HCT116 (cell line): ENCODE results near the gene RALGPS1. TPM values are rescaled to one million over a fixed set of nuclear protein-coding genes. Genes with fewer than 3 reads are reported as not detected.

Experiments used
- ATAC-seq: fragments of 200-7000 bp; cut with Tn5 transposase; 2 replicates; pipeline ENCODE4 v1.9.1; 2020; ENCODE audit warnings: mild to moderate bottlenecking, moderate library complexity
- BruUV-seq: library from RNA; stranded (reverse); fragments of 400-500 nt; replicated peaks from 2 replicates; lab custom pipeline; 2021; lab: Mats Ljungman, UMichigan
- CTCF ChIA-PET: fragments of 300-600 bp; sonication (Branson Sonifier 250); formaldehyde crosslinking; loops from one replicate; lab custom pipeline; 2021; ENCODE audit warnings: antibody characterized with exemption; lab: Charles Lee
- POLR2A ChIA-PET: fragments of 300-600, 350-600 bp; sonication (Branson Sonifier 250); formaldehyde crosslinking; loops from one replicate; lab custom pipeline; 2021; ENCODE audit warnings: antibody characterized with exemption; lab: Charles Lee
- RAD21 ChIA-PET, 2 experiments: fragments of 300-600 bp; sonication (Branson Sonifier 250); formaldehyde crosslinking; loops; one replicate each; lab custom pipeline; 2023; ENCODE audit warnings: low total read pairs in 2 of 2; ENCODE audit not compliant: uncharacterized antibody in 2 of 2, unreplicated experiment in 2 of 2, low non-redundant PET in 1 of 2; lab: Charles Lee
- DNase-seq: peaks from one replicate; pipeline ENCODE4 v3.0.0-alpha.2; 2010; ENCODE audit warnings: low read depth, low spot score
- H2AFZ ChIP-seq: fragments of 200-600 bp; shearing (Covaris generic), sonication (generic); 2 replicates; pipeline ENCODE4 v1.6.1; 2017; ENCODE audit warnings: low read depth, mixed run types, mixed read lengths, antibody characterized with exemption, low read length; ENCODE audit not compliant: poor library complexity, severe bottlenecking
- H3K27ac ChIP-seq: 2 replicates; pipeline ENCODE4 v1.5.1; 2012; ENCODE audit warnings: low read depth, low read length
- H3K27me3 ChIP-seq: fragments of 200-600 bp; sonication (generic); 2 replicates; pipeline ENCODE4 v1.6.1; 2016; ENCODE audit warnings: mixed run types, low read length, mixed read lengths; ENCODE audit not compliant: insufficient read depth
- H3K36me3 ChIP-seq, 2 experiments: fragments of 200-500 bp in 1 of 2; fragments of 200-600 bp in 1 of 2; sonication (Bioruptor generic) in 1 of 2; sonication (generic) in 1 of 2; 2 replicates each; pipeline versions ENCODE4 v1.5.1 to v1.6.1; 2014 to 2016; ENCODE audit warnings: low read length in 2 of 2, inconsistent platforms in 1 of 2, mixed read lengths in 1 of 2, mixed run types in 1 of 2; ENCODE audit not compliant: insufficient read depth in 2 of 2, control insufficient read depth in 1 of 2
- H3K4me1 ChIP-seq, 2 experiments: fragments of 200-600 bp in 1 of 2; sonication (generic) in 1 of 2; 2 replicates each; pipeline versions ENCODE4 v1.5.1 to v1.6.1; 2012 to 2017; ENCODE audit warnings: low read length in 2 of 2, inconsistent platforms in 1 of 2, mild to moderate bottlenecking in 1 of 2, mixed read lengths in 1 of 2, mixed run types in 1 of 2, moderate library complexity in 1 of 2; ENCODE audit not compliant: insufficient read depth in 2 of 2, control insufficient read depth in 1 of 2
- H3K4me2 ChIP-seq: fragments of 200-600 bp; sonication (generic); 2 replicates; pipeline ENCODE4 v1.6.1; 2017; ENCODE audit warnings: mixed run types, low read length, mixed read lengths
- H3K4me3 ChIP-seq, 2 experiments: fragments of 200-600 bp in 1 of 2; sonication (generic) in 1 of 2; replicated peaks in 1 of 2; 2 replicates each; pipeline ENCODE4 v1.5.1; 2011 to 2016; ENCODE audit warnings: low read length in 2 of 2, control low read depth in 1 of 2, low read depth in 1 of 2, mild to moderate bottlenecking in 1 of 2, mixed read lengths in 1 of 2, mixed run types in 1 of 2
- H3K79me2 ChIP-seq: fragments of 200-600 bp; sonication (generic); 2 replicates; pipeline ENCODE4 v1.6.1; 2017; ENCODE audit warnings: mild to moderate bottlenecking, mixed run types, low read length, moderate library complexity, mixed read lengths; ENCODE audit not compliant: insufficient read depth
- H3K9ac ChIP-seq: fragments of 200-600 bp; sonication (generic); 2 replicates; pipeline ENCODE4 v1.6.1; 2016; ENCODE audit warnings: low read length, mixed read lengths
- H3K9me2 ChIP-seq: fragments of 200-600 bp; sonication (generic), shearing (Covaris generic); 2 replicates; pipeline ENCODE4 v1.6.1; 2017; ENCODE audit warnings: mixed run types, mild to moderate bottlenecking, moderate library complexity; ENCODE audit not compliant: insufficient read depth
- H3K9me3 ChIP-seq, 2 experiments: fragments of 200-500 bp in 1 of 2; fragments of 200-600 bp in 1 of 2; sonication (Bioruptor generic) in 1 of 2; sonication (generic) in 1 of 2; 2 replicates each; pipeline ENCODE4 v1.6.1; 2014 to 2017; ENCODE audit warnings: low read length in 2 of 2, mixed read lengths in 2 of 2, inconsistent platforms in 1 of 2, low read depth in 1 of 2, mild to moderate bottlenecking in 1 of 2, mixed run types in 1 of 2, moderate library complexity in 1 of 2; ENCODE audit not compliant: control insufficient read depth in 1 of 2, insufficient read depth in 1 of 2
- H4K20me1 ChIP-seq: fragments of 200-600 bp; sonication (generic), shearing (Covaris generic); 2 replicates; pipeline ENCODE4 v1.6.1; 2017; ENCODE audit warnings: mixed run types, mild to moderate bottlenecking, moderate library complexity; ENCODE audit not compliant: insufficient read depth
- CEBPB ChIP-seq: IDR thresholded peaks from 2 replicates; pipeline ENCODE4 v1.6.1; 2012; ENCODE audit warnings: low read depth
- EZH2 ChIP-seq: fragments of 200-600 bp; sonication (generic); IDR thresholded peaks from 2 replicates; pipeline ENCODE4 v1.6.1; 2017; ENCODE audit warnings: antibody characterized with exemption, mixed run types
- FOSL1 ChIP-seq: IDR thresholded peaks from 2 replicates; pipeline ENCODE4 v1.6.1; 2012; ENCODE audit warnings: low read depth
- SP1 ChIP-seq: IDR thresholded peaks from 2 replicates; pipeline ENCODE4 v1.6.1; 2012; ENCODE audit warnings: low read depth
- SRF ChIP-seq: IDR thresholded peaks from 2 replicates; pipeline ENCODE4 v1.6.1; 2012; ENCODE audit warnings: low read depth
- ZFX ChIP-seq: fragments of 450-650 bp; IDR thresholded peaks from 2 replicates; pipeline ENCODE4 v1.6.1; 2017
- intact Hi-C: fragments of 100-400 bp; cut with micrococcal nuclease; formaldehyde crosslinking; loops from 2 replicates; pipeline ENCODE4 v1.10.0; 2022
- total RNA-seq: library from RNA; stranded (reverse); gene quantifications from one replicate; pipeline ENCODE4 v1.2.1, GENCODE V29; 2021; ENCODE audit not compliant: unreplicated experiment
- TF ChIP-seq, protein P1 (sequence below): IDR thresholded peaks from 2 replicates; pipeline ENCODE4 v1.6.1; 2012; ENCODE audit warnings: low read depth
- TF ChIP-seq, protein P2 (sequence below), 3 experiments: fragments of 200-600 bp in 1 of 3; sonication (generic) in 1 of 3; IDR thresholded peaks in 2 of 3; conservative IDR thresholded peaks in 1 of 3; 2 replicates each; pipeline ENCODE4 v1.5.1; 2012 to 2017; ENCODE audit warnings: low read depth in 2 of 3, low read length in 2 of 3, antibody characterized with exemption in 1 of 3, borderline replicate concordance in 1 of 3, control low read depth in 1 of 3, mild to moderate bottlenecking in 1 of 3, mixed read lengths in 1 of 3, mixed run types in 1 of 3, moderate library complexity in 1 of 3; ENCODE audit not compliant: insufficient read depth in 1 of 3

RALGPS1 gene
- total RNA-seq, 1 experiment from 2014 or later: 7.6 TPM

DNA sequence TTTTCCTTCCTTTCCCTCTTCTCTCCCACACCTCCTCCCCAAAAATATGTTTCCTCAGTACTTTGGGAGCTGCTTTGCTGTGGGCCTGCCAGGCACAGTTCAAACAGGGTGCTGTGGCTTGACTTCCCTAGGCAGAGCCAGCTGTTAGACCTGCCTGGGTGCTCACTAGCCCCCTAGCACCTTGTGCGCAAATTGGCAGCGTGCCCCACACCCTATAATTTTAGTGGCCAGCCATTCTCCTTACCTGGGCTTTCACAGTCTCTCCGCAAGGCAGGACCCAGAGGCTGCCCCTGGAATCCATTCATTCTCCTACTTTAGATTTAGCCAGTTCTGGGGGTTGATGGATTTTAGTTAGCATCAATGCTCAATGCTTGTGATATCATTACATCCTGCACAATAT, 135.6 kb downstream of the RALGPS1 start:
- H4K20me1 ChIP-seq: no peaks in the 10 kb centered on the region
- no peaks in the 10 kb centered on the region for H3K27me3 ChIP-seq
- no peaks in the 10 kb centered on the region for H3K79me2 ChIP-seq
- H3K9me3 ChIP-seq: no peaks in the 10 kb centered on the region
- H2AFZ ChIP-seq: no peak overlapping the region
- no peak overlapping the region for H3K4me2 ChIP-seq
- DNase-seq: no peak
- intact Hi-C loops: no loop called here
- H3K9me2 ChIP-seq: no peaks in the 10 kb centered on the region
- ChIA-PET CTCF (no interaction called here), RAD21 (no interaction called here), POLR2A (no interaction called here)
- no peak overlapping the region for H3K4me3 ChIP-seq
- H3K4me1 ChIP-seq: peaks cover 2 to 13% of the 10 kb centered on the region in 2 experiments; a peak in 3 of 4 replicates
- ATAC-seq: no peak
- TF ChIP-seq CEBPB: no peak
- TF ChIP-seq SRF: no peak
- TF ChIP-seq, protein P1, sequence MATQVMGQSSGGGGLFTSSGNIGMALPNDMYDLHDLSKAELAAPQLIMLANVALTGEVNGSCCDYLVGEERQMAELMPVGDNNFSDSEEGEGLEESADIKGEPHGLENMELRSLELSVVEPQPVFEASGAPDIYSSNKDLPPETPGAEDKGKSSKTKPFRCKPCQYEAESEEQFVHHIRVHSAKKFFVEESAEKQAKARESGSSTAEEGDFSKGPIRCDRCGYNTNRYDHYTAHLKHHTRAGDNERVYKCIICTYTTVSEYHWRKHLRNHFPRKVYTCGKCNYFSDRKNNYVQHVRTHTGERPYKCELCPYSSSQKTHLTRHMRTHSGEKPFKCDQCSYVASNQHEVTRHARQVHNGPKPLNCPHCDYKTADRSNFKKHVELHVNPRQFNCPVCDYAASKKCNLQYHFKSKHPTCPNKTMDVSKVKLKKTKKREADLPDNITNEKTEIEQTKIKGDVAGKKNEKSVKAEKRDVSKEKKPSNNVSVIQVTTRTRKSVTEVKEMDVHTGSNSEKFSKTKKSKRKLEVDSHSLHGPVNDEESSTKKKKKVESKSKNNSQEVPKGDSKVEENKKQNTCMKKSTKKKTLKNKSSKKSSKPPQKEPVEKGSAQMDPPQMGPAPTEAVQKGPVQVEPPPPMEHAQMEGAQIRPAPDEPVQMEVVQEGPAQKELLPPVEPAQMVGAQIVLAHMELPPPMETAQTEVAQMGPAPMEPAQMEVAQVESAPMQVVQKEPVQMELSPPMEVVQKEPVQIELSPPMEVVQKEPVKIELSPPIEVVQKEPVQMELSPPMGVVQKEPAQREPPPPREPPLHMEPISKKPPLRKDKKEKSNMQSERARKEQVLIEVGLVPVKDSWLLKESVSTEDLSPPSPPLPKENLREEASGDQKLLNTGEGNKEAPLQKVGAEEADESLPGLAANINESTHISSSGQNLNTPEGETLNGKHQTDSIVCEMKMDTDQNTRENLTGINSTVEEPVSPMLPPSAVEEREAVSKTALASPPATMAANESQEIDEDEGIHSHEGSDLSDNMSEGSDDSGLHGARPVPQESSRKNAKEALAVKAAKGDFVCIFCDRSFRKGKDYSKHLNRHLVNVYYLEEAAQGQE: no peak
- TF ChIP-seq, protein P2, sequence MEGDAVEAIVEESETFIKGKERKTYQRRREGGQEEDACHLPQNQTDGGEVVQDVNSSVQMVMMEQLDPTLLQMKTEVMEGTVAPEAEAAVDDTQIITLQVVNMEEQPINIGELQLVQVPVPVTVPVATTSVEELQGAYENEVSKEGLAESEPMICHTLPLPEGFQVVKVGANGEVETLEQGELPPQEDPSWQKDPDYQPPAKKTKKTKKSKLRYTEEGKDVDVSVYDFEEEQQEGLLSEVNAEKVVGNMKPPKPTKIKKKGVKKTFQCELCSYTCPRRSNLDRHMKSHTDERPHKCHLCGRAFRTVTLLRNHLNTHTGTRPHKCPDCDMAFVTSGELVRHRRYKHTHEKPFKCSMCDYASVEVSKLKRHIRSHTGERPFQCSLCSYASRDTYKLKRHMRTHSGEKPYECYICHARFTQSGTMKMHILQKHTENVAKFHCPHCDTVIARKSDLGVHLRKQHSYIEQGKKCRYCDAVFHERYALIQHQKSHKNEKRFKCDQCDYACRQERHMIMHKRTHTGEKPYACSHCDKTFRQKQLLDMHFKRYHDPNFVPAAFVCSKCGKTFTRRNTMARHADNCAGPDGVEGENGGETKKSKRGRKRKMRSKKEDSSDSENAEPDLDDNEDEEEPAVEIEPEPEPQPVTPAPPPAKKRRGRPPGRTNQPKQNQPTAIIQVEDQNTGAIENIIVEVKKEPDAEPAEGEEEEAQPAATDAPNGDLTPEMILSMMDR (IDR thresholded peaks at IDR 0.05 in 2 of 3, conservative IDR thresholded peaks at IDR 0.05 in 1 of 3; ENCODE audit: borderline replicate concordance in 1 of 3, insufficient read depth in 1 of 3, low read depth in 2 of 3, low read length in 2 of 3): no peak
- no peak for TF ChIP-seq SP1
- no peak for TF ChIP-seq EZH2
- TF ChIP-seq ZFX: no peak
- no peak for TF ChIP-seq FOSL1
- H3K27ac ChIP-seq: no peak overlapping the region
- no TSS peak for BruUV-seq
- H3K36me3 ChIP-seq: no peaks in the 10 kb centered on the region
- no peak overlapping the region for H3K9ac ChIP-seq
